ENCODE data around the gene RNF38.

RNF38 gene

GRCh38 chr9:36289836-36290435 is 110.1 kb downstream of the RNF38 start:
- TF ChIP-seq, protein P1, sequence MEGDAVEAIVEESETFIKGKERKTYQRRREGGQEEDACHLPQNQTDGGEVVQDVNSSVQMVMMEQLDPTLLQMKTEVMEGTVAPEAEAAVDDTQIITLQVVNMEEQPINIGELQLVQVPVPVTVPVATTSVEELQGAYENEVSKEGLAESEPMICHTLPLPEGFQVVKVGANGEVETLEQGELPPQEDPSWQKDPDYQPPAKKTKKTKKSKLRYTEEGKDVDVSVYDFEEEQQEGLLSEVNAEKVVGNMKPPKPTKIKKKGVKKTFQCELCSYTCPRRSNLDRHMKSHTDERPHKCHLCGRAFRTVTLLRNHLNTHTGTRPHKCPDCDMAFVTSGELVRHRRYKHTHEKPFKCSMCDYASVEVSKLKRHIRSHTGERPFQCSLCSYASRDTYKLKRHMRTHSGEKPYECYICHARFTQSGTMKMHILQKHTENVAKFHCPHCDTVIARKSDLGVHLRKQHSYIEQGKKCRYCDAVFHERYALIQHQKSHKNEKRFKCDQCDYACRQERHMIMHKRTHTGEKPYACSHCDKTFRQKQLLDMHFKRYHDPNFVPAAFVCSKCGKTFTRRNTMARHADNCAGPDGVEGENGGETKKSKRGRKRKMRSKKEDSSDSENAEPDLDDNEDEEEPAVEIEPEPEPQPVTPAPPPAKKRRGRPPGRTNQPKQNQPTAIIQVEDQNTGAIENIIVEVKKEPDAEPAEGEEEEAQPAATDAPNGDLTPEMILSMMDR (IDR thresholded peaks at IDR 0.05; ENCODE audit: low read length, missing control alignments), result no peak
- no peak for DNase-seq (ENCODE audit: low read depth)
- H3K4me3 ChIP-seq (replicated peaks; ENCODE audit: low read depth, low read length), result no peak overlapping the region

DNA sequence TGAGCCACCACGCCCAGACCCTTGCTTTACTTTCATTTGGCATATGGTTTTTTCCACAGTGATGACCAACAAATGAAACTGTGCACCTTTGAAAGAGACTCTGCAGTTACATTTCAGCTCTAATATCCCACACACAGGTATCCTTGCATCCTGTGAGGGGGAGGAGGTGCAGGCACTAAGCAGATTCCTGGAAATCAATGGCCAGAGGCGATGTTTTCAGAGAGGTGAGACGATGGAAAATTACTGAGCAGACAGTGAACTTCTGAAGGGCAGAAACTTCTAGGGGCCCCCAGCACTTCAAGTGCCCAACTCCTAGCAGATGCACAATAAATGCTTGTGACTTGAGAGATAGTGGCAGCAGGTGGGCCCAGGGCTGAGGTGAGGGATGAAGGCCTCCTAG is 112.0 kb downstream of the RNF38 start:
- DNase-seq (ENCODE audit: low read depth), result no peak
- TF ChIP-seq, protein P1 (IDR thresholded peaks at IDR 0.05; ENCODE audit: low read length, missing control alignments), result no peak
- H3K4me3 ChIP-seq (replicated peaks; ENCODE audit: low read depth, low read length), result no peak overlapping the region

All from fibroblast of pulmonary artery (primary cell).